Measurements from ENCODE around the gene ZNF615.

ZNF615 gene

GRCh38 chr19:51994048-51994644 lies 13.9 kb downstream of the ZNF615 start:
- no peaks in the 10 kb centered on the region for H3K79me2 ChIP-seq (ENCODE audit: control insufficient read depth, low read length)
- no peak overlapping the region for H3K4me2 ChIP-seq (ENCODE audit: low read length)
- no peaks in the 10 kb centered on the region for H3K27me3 ChIP-seq (ENCODE audit: control insufficient read depth, low read length)
- peaks cover 43% of the 10 kb centered on the region for H3K9me3 ChIP-seq (ENCODE audit: control insufficient read depth, insufficient read depth, low read length)
- no peaks in the 10 kb centered on the region for H3K4me1 ChIP-seq (ENCODE audit: control insufficient read depth, low read length)
- no peaks in the 10 kb centered on the region for H3K9me2 ChIP-seq (replicated peaks; ENCODE audit: control insufficient read depth, low read length)
- no peaks in the 10 kb centered on the region for H3K36me3 ChIP-seq (ENCODE audit: control insufficient read depth, low read length)
- no peak overlapping the region for H3K4me3 ChIP-seq (ENCODE audit: low read length)
- H4K20me1 ChIP-seq (ENCODE audit: control insufficient read depth, insufficient read depth, low read depth, low read length) = no peaks in the 10 kb centered on the region
- H3F3A ChIP-seq (ENCODE audit: control insufficient read depth, insufficient read depth) = no peaks in the 10 kb centered on the region
- H3K27ac ChIP-seq (ENCODE audit: low read depth, low read length) = no peak overlapping the region
- TF ChIP-seq EZH2phosphoT487 (IDR thresholded peaks at IDR 0.05; ENCODE audit: borderline replicate concordance, low read length) (no peak), CTCF (IDR thresholded peaks at IDR 0.05; ENCODE audit: low read depth, low read length, poor library complexity, severe bottlenecking) (no peak)

DNA sequence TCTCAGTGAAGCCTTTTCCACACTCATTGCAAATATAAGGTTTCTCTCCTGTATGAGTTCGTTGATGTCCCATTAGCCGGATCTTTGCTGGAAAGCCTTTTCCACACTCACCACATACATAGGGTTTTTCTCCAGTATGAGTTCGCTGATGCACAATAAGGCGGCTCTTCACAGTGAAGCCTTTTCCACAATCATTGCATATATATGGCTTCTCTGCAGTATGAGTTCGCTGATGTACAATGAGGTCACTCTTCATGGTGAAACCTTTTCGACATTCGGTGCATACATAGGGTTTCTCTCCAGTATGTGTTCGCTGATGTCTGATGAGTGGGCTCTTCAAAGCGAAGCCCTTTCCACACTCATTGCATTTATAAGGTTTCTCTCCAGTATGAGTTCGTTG lies 14.6 kb downstream of the ZNF615 start:
- Histone ChIP-seq H3K27me3 (ENCODE audit: control insufficient read depth, low read length) (no peaks in the 10 kb centered on the region), H3K4me3 (ENCODE audit: low read length) (no peak overlapping the region), H3F3A (ENCODE audit: control insufficient read depth, insufficient read depth) (no peaks in the 10 kb centered on the region), H3K36me3 (ENCODE audit: control insufficient read depth, low read length) (no peaks in the 10 kb centered on the region), H3K9me2 (replicated peaks; ENCODE audit: control insufficient read depth, low read length) (no peaks in the 10 kb centered on the region), H3K79me2 (ENCODE audit: control insufficient read depth, low read length) (no peaks in the 10 kb centered on the region), H3K4me2 (ENCODE audit: low read length) (no peak overlapping the region), H3K9me3 (ENCODE audit: control insufficient read depth, insufficient read depth, low read length) (peaks cover 51% of the 10 kb centered on the region), H3K27ac (ENCODE audit: low read depth, low read length) (no peak overlapping the region), H3K4me1 (ENCODE audit: control insufficient read depth, low read length) (no peaks in the 10 kb centered on the region), H4K20me1 (ENCODE audit: control insufficient read depth, insufficient read depth, low read depth, low read length) (no peaks in the 10 kb centered on the region)
- TF ChIP-seq CTCF (IDR thresholded peaks at IDR 0.05; ENCODE audit: low read depth, low read length, poor library complexity, severe bottlenecking) (no peak), EZH2phosphoT487 (IDR thresholded peaks at IDR 0.05; ENCODE audit: borderline replicate concordance, low read length) (no peak)

- H3F3A ChIP-seq (ENCODE audit: control insufficient read depth, insufficient read depth) = 0 out of 2 replicates have a peak, but pooled peaks cover 4% of the 10 kb centered on the region
- peaks cover 6% of the 10 kb centered on the region for H3K79me2 ChIP-seq (ENCODE audit: control insufficient read depth, low read length)
- peak within 1 kb of the TSS; percentile 90 for H3K4me2 ChIP-seq (ENCODE audit: low read length)
- TF ChIP-seq EZH2phosphoT487 (IDR thresholded peaks at IDR 0.05; ENCODE audit: borderline replicate concordance, low read length) (no peak), CTCF (IDR thresholded peaks at IDR 0.05; ENCODE audit: low read depth, low read length, poor library complexity, severe bottlenecking) (no peak)
- H3K4me1 ChIP-seq (ENCODE audit: control insufficient read depth, low read length) = peaks cover 5% of the 10 kb centered on the region
- H3K9me3 ChIP-seq (ENCODE audit: control insufficient read depth, insufficient read depth, low read length) = peaks cover 46% of the 10 kb centered on the region
- H3K27me3 ChIP-seq (ENCODE audit: control insufficient read depth, low read length) = no peaks in the 10 kb centered on the region
- peak within 1 kb of the TSS; percentile 83 for H3K4me3 ChIP-seq (ENCODE audit: low read length)
- H3K9me2 ChIP-seq (replicated peaks; ENCODE audit: control insufficient read depth, low read length) = no peaks in the 10 kb centered on the region
- H3K36me3 ChIP-seq (ENCODE audit: control insufficient read depth, low read length) = peaks cover 7% of the 10 kb centered on the region
- H4K20me1 ChIP-seq (ENCODE audit: control insufficient read depth, insufficient read depth, low read depth, low read length) = no peaks in the 10 kb centered on the region
- peak within 1 kb of the TSS; percentile 14; the same call in 1 of the 2 replicates for H3K27ac ChIP-seq (ENCODE audit: low read depth, low read length)
Measured at GRCh38 chr19:51986309-51987291, 21.4 kb downstream of the ZNF615 start, which contains the start of gene ZNF350. Gene ZNF350 (minus strand): TSS chr19:51986840. CDS start chr19:51974360, 12,480 bp downstream.
